Measurements from ENCODE around the gene MRPS7.
"Not testable (repeated sequence)": the region's sequence is repeated elsewhere in the genome, so short reads cannot be mapped to it uniquely, and the experiment has no call there.

Gene MRPS7

GRCh38 chr17:75244133-75244866 is 17.4 kb upstream of the MRPS7 start:
- DNase-seq (ENCODE audit: low read depth, low spot score), result no peak

DNA sequence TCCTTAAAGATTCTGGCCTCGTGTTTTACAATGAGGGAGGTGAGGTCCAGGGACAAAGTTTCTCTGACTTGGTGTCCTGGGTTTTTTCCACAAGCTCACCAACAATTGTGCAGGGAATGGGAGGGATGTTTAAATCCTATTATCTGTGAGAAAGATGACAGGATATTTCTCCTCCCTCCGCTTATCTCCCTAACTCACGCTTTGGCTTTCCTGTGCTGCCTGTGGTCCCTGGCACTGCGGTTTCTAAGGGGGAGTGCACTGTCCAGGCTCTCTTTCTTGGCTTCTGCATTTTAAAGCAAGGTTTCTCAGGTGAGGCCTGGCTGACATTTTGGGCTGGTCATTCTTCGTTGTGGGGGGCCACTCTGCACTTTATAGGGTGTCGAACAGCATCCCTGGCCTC is 16.7 kb upstream of the MRPS7 start:
- no peak for DNase-seq (ENCODE audit: low read depth, low spot score)

DNA sequence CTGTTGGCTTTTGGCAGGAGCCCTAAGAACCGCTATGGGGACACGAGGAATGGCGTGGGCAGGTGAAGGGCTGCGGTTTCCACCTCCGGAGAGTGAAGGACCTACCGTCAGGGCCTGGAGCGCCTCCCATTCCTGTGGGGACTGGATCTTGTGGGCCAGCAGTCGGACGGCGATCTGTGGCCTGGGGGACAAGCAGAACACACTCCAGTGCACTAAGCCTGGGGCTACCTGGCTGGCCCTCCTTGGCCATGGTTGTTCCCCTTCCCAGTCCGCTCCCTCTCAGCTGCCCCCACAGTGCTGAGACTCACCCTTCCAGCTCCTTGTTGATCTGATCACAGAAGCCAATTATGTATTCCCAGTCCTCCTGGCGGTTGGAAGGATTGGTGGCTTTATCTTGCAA is 15.3 kb upstream of the MRPS7 start:
- no peak for DNase-seq (ENCODE audit: low read depth, low spot score)

GRCh38 chr17:75249564-75249963 is 12.1 kb upstream of the MRPS7 start:
- no peak for DNase-seq (ENCODE audit: low read depth, low spot score)

- DNase-seq (ENCODE audit: low read depth, low spot score), result no peak
These were observed 11.6 kb upstream of the MRPS7 start for GRCh38 chr17:75250009-75250471.

DNA sequence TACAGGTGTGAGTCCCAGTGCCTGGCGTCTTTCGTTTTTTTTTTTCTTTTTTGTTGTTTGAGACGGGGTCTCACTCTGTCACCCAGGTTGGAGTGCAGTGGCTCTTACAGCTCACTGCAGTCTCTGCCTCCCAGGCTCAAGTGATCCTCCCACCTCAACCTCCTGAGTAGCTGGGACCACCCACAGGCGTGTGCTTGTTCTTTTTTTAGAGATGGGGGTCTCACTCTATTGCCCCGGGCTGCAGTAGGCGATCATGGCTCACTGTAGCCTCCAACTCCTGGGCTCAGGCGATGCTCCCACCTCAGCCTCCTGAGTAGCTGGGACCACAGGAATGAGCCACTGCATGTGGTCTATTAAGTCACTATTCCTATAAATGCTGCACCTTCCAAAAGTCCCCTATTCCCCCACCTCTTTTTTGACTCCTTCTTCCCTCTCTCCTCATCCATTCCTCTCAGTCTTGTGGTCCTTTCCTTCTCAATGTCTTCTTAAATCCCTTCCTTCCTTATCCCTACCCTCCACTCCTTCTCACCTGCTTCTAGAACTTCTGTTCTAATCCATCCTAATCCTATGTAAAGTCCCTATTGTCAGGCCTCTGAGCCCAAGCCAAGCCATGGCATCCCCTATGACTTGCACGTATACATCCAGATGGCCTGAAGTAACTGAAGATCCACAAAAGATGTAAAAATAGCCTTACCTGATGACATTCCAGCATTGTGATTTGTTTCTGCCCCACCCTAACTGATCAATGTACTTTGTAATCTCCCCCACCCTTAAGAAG is 9.5 kb upstream of the MRPS7 start:
- DNase-seq (ENCODE audit: low read depth, low spot score), result no peak

DNA sequence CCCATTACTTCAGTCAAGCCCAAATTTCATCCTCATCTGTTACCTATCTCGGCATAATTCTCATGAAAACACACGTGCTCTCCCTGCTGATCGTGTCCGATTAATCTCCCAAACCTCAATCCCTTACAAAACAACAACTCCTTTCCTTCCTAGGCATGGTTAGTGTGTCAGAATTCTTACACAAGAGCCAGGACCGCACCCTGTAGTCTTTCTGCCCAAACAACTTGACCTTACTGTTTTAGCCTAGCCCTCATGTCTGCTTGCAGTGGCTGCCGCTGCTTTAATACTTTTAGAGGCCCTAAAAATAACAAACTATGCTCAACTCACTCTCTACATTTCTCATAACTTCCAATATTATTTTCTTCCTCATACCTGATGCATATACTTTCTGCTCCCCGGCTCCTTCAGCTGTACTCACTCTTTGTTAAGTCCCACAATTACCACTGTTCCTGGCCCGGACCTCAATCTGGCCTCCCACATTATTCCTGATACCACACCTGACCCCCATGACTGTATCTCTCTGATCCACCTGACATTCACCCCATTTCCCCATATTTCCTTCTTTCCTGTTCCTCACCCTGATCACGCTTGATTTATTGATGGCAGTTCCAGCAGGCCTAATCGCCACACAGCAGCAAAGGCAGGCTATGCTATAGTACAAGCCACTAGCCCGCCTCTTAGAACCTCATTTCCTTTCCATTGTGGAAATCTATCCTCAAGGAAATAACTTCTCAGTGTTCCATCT is 5.6 kb upstream of the MRPS7 start:
- not testable (repeated sequence) for DNase-seq (ENCODE audit: low read depth, low spot score)

GRCh38 chr17:75257228-75257627 is 4.5 kb upstream of the MRPS7 start:
- DNase-seq (ENCODE audit: low read depth, low spot score), result not testable (repeated sequence)

DNA sequence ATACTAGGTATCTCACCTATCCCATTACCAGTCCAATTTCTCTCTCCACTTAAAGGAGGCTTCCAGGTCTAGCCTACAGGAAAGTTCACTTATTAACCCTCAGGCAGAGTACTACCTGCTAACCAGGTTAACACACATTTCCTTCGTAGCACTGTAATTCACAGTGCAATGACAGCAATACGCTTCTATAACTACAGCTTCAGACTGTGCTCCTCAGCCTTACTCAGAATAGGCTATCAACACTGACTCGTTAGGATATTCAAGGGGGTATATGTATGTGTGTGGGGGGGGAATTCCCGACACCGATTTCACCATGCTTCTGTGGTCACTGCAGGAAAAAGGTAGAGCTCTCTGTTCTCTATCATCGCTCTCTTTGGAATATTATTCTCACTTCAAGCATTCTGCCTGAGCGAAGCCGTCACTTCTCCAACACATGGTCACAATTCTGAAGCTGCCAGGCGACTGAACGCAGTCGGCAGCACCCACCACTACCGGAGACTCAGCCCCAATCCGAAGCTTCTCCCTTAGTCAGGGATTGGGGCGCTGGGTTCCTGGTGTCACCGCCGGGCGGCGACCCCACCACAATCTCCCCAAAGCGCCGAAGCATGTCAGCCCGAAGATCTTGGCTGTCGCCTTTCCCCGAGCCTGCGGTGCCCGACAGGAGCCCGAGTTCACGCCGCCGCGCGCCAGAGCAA is 891 bp upstream of the MRPS7 start:
- no peak for DNase-seq (ENCODE audit: low read depth, low spot score)

GRCh38 chr17:75262112-75262606 is 480 bp downstream of the MRPS7 start:
- no peak for DNase-seq (ENCODE audit: low read depth, low spot score)

- no peak for DNase-seq (ENCODE audit: low read depth, low spot score)
These were observed 1.4 kb downstream of the MRPS7 start for GRCh38 chr17:75263055-75263454.

DNA sequence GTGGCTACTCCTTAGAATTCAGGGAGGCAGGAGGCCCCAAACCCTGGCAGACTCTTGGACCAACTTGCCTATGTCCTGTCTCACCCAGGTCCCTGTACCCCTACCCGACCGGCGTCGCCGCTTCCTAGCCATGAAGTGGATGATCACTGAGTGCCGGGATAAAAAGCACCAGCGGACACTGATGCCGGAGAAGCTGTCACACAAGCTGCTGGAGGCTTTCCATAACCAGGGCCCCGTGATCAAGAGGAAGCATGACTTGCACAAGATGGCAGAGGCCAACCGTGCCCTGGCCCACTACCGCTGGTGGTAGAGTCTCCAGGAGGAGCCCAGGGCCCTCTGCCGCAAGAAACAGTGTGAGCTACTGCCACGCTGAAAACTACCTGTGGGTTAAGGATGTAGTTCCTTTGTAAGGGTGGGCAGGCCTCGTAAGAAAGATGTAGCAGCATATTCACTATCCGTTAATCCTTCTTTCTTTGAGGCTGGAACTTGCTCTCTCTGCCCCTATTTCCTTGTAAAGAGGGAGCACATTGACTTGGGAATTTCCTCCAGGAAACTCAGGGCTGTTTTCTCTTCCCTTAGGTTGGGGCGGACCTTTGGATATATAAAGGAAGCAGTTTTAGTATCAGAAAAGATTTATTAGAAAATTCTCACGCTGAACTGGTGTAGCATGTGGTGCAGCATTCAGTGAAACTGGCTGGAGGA is 4.1 kb downstream of the MRPS7 start:
- no peak for DNase-seq (ENCODE audit: low read depth, low spot score)

GRCh38 chr17:75266316-75267152 is 4.9 kb downstream of the MRPS7 start:
- no peak for DNase-seq (ENCODE audit: low read depth, low spot score)

GRCh38 chr17:75267153-75267410 is 5.4 kb downstream of the MRPS7 start:
- no peak for DNase-seq (ENCODE audit: low read depth, low spot score)

DNA sequence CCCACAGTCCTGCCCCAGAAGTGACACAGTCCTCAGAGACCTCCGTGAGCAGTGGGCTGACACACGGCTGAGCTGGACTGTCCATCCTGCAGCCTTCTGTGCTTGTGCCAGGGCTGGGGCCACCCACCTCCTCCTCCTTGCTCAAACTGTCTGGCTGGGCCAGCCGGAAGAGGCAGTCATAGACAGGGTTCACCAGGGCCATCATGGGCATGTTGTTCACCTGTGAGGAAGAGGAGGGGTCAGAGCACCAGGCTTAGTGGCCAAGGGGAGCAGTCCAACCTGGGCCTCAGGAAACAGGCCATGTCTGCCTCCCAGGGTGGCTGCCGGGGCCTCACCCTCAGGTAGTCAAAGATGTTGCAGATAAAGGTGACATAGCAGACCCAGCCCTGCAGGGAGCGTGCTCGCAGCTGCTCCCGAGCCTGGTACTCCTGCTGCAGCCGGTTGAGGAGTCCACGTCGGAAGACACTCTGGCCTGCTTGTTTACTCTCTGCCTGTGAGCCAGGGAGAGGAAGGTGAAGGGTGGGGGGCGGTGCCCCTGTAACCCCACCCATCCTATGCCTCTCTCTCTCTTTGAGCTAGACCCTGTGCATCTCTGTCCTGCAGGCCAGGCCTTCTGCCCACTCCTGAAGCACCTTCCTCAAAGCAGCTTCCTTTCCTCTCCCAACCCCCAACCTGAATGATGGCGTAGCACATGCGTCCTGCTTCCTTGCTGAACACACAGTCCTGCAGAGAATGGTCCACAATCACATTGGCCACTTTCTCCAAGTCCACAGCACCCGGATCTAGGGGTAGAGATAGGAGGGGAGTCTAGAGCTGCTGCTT is 5.9 kb downstream of the MRPS7 start:
- peak; percentile 63 for DNase-seq (ENCODE audit: low read depth, low spot score)

DNA sequence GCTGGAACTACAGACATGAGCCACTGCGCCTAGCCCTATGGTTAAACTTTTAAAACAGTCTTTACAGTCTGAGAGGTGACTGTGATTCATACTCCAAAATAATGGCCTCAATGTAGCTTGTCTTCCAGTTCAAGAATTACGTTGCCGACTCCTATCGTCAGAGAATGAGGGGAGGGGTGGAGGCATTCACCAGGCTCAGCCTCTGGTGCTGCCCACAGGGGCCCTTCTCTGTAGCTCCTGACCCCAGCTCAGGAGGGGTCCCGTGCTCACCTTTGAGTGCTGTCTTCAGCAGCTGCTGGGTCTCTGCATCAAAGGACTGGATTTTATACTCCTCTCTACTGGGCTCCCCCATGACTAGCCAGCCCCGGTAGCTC is 8.2 kb downstream of the MRPS7 start:
- no peak for DNase-seq (ENCODE audit: low read depth, low spot score)

DNA sequence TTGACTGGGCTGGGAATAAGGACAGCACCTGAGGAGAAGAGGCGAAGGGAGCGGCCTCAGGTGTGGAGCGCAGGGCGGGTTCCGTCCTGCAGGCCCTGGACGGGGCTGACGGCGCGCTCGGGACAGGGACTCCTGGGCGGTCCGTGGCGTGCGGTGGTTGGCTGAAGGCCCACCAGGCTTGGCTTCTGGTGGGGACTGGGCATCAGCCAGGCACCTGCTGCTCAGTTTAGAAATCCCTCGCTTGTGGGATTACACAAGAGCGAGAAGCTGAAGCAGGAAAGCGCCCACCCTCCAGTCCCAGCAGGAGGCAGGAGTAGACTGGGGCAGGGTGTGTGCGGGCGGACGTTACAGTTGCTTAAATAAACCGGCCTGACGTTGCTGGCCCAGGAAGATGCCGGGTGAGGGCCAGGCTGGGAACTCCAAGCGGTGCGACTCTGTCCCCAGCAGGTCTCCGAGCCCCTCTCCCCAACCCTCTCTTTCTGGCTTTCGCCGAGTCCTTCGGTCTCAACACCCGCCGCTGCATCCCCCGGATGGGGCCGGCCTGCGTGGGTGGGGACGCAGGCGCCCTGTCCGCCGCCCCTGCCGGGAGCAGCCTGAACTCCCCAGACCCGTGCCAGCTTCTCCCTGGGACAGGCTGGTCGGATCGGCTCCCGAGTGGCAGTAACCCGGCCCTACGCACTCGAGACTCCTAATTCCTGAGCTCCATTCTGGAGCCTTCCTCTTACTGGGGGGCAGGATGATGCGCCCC is 8.7 kb downstream of the MRPS7 start:
- DNase-seq (ENCODE audit: low read depth, low spot score), result no peak

DNA sequence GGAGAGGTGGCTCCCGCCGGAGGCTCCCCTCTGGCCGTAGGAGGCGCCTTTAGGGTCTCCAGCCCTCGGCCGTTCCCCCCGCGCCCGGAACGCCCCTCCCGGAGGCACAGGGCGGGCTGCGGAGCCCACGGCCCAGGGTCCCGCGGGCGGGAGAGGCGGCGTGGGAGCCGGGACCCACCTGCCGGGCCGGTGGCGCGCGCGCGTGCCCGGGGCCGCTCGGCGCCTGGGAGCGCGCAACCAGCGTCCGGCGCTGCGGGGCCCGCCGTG is 9.2 kb downstream of the MRPS7 start, which contains the start of gene MIF4GD:
TSS of gene MIF4GD (minus strand) at position 266 of the 267 bp plus-strand sequence. CDS start 1,036 bp downstream, outside the sequence.
- DNase-seq (ENCODE audit: low read depth, low spot score), result no peak
